SIG-M5 (cell line): ENCODE results near the gene LRRC75A.
"Not testable (repeated sequence)": the region's sequence is repeated elsewhere in the genome, so short reads cannot be mapped to it uniquely, and the experiment has no call there.

ENCODE experiments used
- DNase-seq: peaks from one replicate; lab custom pipeline; 2025; lab: John Stamatoyannopoulos, UW

Gene LRRC75A

DNA sequence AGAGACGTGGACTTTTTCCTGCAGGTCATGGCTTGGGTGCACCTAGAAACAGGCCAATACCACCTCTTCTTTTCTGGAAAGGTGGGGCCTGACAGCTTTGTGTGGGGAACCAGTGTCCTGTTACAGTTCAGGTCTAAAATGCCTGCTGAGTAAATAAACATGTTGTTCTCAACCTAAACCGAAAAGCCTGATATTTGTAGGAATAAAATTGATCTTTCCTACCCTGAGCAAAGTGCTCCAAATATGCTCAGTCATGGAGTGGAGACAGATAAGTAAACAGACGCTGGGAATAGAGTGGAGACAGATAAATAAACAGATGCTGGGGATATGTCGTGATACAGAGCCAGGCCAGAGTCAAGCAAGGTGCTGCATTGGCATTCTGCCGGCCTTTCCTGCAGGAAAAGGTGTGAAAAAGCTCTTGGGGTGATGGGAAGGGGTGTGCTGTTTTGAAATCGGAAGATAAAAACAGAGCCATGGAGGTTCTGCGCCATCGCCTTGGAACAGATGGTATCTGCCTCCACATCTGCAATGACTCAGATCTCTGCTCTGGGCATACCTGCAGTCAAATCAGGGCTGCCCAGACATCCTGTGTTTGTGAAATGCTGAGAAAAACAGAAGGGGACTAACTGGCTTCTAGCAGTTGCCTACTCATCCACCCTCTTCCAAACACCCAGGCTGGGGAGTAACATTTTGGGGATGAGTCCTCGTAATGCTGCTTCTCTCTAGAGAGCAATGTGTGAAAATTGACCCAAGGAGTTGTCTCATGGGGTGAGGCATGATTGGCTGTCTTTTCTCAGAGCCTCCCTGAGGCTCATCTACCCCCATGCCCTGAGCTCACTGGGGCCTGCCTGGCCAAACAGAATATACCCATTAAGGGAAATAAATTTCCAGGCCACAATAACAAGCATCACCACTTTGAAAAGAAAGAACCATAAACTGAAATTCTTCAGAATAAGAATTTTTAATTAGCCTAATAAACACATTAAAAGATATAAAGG lies 93.4 kb downstream of the LRRC75A start:
- DNase-seq: no peak

DNA sequence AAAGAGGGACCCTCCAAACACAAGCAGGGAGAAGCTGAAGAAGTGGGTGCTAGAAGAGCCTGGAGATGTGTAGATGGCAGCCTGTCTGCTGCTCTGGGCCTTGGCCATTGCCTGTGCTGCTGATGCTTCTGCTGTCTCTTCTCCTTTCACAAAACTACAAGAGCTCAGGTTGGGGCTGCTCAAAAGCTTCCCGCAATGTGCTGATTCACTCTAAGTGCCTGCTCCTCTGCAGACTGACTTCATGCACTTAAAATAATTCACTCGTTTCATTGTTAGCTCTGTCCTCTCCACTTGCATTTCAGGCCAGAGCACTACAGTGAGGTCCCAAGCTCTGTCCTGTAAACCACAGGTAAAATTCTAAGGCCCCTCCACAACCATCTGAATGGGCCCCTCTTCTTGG lies 95.3 kb downstream of the LRRC75A start:
- not testable (repeated sequence) for DNase-seq

DNA sequence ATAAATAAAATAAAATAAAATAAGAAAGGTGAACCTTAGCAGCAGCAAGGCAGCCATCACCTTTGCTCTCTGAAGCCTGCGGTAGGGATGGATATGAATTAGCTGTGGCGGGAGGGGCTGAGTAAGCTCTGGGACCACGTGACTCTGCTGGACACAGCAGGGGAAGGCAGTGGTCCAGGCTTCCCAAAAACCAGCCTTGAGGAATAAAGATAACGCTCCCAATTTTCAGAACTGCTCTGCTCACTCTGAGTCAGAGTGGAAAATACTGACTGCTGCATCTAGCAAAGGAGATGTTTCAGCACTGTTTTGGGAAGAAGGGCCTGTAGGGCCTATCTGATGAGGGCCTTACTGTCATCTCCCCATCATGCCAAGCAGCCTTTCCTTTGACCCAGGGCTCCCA lies 96.1 kb downstream of the LRRC75A start:
- DNase-seq: not testable (repeated sequence)

DNA sequence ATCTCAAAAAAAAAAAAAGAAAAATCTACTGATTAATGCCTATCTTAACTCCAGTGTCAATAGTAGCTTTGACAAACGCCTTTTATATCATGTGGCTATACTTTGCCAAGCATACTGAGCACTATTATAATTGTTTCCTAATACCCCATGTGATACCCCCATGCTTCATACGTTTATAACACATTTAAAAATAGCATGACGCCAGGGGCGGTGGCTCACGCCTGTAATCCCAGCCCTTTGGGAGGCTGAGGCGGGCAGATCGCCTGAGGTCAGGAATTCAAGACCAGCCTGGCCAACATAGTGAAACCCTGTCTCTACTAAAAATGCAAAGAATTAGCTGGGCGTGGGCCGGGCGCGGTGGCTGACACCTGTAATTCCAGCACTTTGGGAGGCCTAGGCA lies 99.5 kb downstream of the LRRC75A start:
- DNase-seq: not testable (repeated sequence)
